NT2/D1 (cell line): ENCODE measurements around the gene BAK1.

Source experiments
- DNase-seq: peaks from one replicate; pipeline ENCODE4 v3.0.0-alpha.2; 2011; ENCODE audit warnings: low read depth, low spot score
- H3K27me3 ChIP-seq: 2 replicates; pipeline ENCODE4 v1.6.0; 2011; ENCODE audit warnings: mild to moderate bottlenecking; ENCODE audit not compliant: insufficient read length, insufficient read depth
- H3K36me3 ChIP-seq: 2 replicates; pipeline ENCODE4 v1.6.1; 2011; ENCODE audit warnings: mild to moderate bottlenecking, low read length, mixed read lengths; ENCODE audit not compliant: insufficient read depth, insufficient read length
- H3K4me1 ChIP-seq: 2 replicates; pipeline ENCODE4 v1.5.1; 2011; ENCODE audit not compliant: insufficient read depth, insufficient read length
- H3K4me3 ChIP-seq: 2 replicates; pipeline ENCODE4 v1.5.1; 2011; ENCODE audit warnings: low read depth; ENCODE audit not compliant: insufficient read length
- H3K9ac ChIP-seq: 2 replicates; pipeline ENCODE4 v1.6.0; 2011; ENCODE audit warnings: low read depth; ENCODE audit not compliant: insufficient read length
- H3K9me3 ChIP-seq: 2 replicates; pipeline ENCODE4 v1.5.1; 2011; ENCODE audit warnings: mild to moderate bottlenecking, low read length; ENCODE audit not compliant: insufficient read depth
- SUZ12 ChIP-seq: IDR thresholded peaks from 2 replicates; pipeline ENCODE4 v1.6.1; 2011; ENCODE audit not compliant: insufficient read length, insufficient read depth; ENCODE audit errors: extremely low read depth
- YY1 ChIP-seq: IDR thresholded peaks from 2 replicates; pipeline ENCODE4 v1.6.1; 2011; ENCODE audit not compliant: insufficient read length, insufficient read depth
- ZNF274 ChIP-seq: IDR thresholded peaks from 2 replicates; pipeline ENCODE4 v1.6.1; 2011; ENCODE audit warnings: mild to moderate bottlenecking, low read depth, low read length

Gene BAK1

DNA sequence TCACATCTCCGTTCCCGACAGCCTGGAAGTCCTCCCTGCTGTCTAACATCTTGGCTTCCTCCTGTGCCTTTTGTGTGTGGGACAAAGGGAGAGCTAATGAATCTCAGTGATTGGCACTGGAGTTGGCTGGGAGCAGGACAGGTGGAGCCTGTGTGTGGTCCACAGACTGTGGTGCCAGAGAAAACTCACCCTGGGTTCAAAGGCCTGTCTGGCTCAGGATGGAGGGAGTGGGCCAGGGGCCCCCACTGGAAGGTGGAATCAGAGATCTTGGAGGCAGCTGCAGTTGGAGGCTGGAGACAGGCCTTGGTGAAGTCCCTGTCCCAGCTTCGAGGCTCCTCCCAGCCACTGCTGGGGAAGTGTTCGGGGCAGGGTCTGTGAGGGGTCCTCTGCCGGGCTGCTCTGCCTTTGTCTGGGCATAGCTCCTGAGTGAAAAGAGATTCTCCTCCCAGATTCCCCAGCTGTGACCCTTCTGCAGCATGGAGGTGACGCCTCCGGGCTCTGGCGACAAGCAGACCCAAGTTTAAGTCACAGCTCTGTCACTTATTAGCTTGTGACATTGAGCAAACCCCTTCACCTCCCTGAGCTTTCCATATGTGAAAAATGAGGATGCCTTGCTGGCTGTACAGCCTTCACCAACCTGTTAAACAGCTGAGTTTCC, 27.2 kb upstream of the BAK1 start:
- Histone ChIP-seq H3K27me3 (no peaks in the 10 kb centered on the region), H3K4me3 (no peak overlapping the region), H3K9ac (no peak overlapping the region), H3K36me3 (no peaks in the 10 kb centered on the region), H3K4me1 (peaks cover 23% of the 10 kb centered on the region), H3K9me3 (no peaks in the 10 kb centered on the region)
- DNase-seq = no peak
- TF ChIP-seq SUZ12 = no peak
- no peak for TF ChIP-seq ZNF274
- no peak for TF ChIP-seq YY1

DNA sequence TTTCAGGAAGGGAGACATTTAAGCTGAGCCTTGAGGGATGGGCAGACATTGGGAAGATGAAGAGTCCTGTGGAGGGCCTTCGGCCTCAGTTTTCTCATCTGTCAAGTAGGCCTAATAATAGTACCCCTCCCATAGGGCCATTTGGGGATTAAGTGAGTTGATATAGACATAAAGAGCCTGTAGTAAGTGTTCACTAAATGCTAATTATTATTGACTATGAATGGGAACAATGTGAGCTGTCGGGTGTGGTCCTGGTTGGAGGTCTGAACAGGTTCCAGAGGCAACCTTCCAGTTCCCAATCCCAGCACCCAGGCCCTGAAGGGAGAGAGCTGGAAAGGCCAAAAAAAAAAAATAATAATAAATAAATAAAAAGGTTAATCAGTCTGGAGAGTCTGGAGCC, 26.6 kb upstream of the BAK1 start:
- TF ChIP-seq SUZ12 = no peak
- no peak for TF ChIP-seq ZNF274
- TF ChIP-seq YY1 = no peak
- H3K27me3 ChIP-seq = no peaks in the 10 kb centered on the region
- H3K9me3 ChIP-seq = no peaks in the 10 kb centered on the region
- H3K36me3 ChIP-seq = no peaks in the 10 kb centered on the region
- DNase-seq = no peak
- no peak overlapping the region for H3K9ac ChIP-seq
- no peak overlapping the region for H3K4me3 ChIP-seq
- peaks cover 23% of the 10 kb centered on the region for H3K4me1 ChIP-seq

GRCh38 chr6:33604941-33605854, 25.1 kb upstream of the BAK1 start:
- H3K36me3 ChIP-seq = no peaks in the 10 kb centered on the region
- H3K9ac ChIP-seq = no peak overlapping the region
- peaks cover 17% of the 10 kb centered on the region for H3K4me1 ChIP-seq
- DNase-seq = no peak
- no peaks in the 10 kb centered on the region for H3K27me3 ChIP-seq
- H3K9me3 ChIP-seq = no peaks in the 10 kb centered on the region
- TF ChIP-seq SUZ12 (no peak), ZNF274 (no peak), YY1 (no peak)
- no peak overlapping the region for H3K4me3 ChIP-seq

DNA sequence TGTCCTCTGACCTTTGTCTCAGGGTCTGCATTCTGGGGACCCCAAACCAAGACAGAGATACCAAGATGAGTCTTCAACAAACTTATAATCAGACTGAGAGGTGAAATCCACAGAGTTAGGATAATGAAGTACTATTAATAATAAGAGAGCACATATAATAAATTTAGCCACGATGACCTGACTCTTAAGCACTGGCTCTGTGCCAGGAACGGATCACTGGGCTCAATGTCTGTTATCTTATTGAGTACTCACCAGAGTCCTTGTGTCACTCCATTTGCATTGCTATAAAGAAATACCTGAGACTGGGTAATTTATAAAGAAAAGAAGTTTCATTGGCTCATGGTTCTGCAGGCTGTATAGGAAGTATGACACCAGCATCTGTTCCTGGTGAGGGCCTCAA, 22.1 kb upstream of the BAK1 start:
- no peak overlapping the region for H3K9ac ChIP-seq
- H3K9me3 ChIP-seq = no peaks in the 10 kb centered on the region
- no peaks in the 10 kb centered on the region for H3K36me3 ChIP-seq
- H3K4me1 ChIP-seq = peaks cover under 1% of the 10 kb centered on the region
- TF ChIP-seq SUZ12 (no peak), YY1 (no peak), ZNF274 (no peak)
- H3K27me3 ChIP-seq = no peaks in the 10 kb centered on the region
- no peak for DNase-seq
- H3K4me3 ChIP-seq = no peak overlapping the region

GRCh38 chr6:33600761-33601160, 20.7 kb upstream of the BAK1 start:
- no peaks in the 10 kb centered on the region for H3K9me3 ChIP-seq
- H3K4me3 ChIP-seq = no peak overlapping the region
- H3K4me1 ChIP-seq = no peaks in the 10 kb centered on the region
- no peak for DNase-seq
- TF ChIP-seq ZNF274 = no peak
- TF ChIP-seq SUZ12 = no peak
- TF ChIP-seq YY1 = no peak
- H3K27me3 ChIP-seq = no peaks in the 10 kb centered on the region
- H3K36me3 ChIP-seq = no peaks in the 10 kb centered on the region
- no peak overlapping the region for H3K9ac ChIP-seq

- Histone ChIP-seq H3K4me3 (no peak overlapping the region), H3K9ac (no peak overlapping the region), H3K9me3 (no peaks in the 10 kb centered on the region), H3K36me3 (no peaks in the 10 kb centered on the region), H3K4me1 (peaks cover 3% of the 10 kb centered on the region), H3K27me3 (no peaks in the 10 kb centered on the region)
- TF ChIP-seq YY1 (no peak), ZNF274 (no peak), SUZ12 (no peak)
- no peak for DNase-seq
Observed at GRCh38 chr6:33599413-33599938, 19.4 kb upstream of the BAK1 start.
